HepG2 (cell line): ENCODE results near the gene STPG2. TPM values are rescaled to one million over a fixed set of nuclear protein-coding genes. Genes with fewer than 3 reads are reported as not detected.

Experiments
- ATAC-seq: fragments of 200-7000 bp; cut with Tn5 transposase; 3 replicates; pipeline ENCODE4 v1.9.1; 2020; ENCODE audit warnings: mild to moderate bottlenecking, moderate library complexity
- BruUV-seq: library from RNA; stranded (reverse); fragments of 400-500 nt; replicated peaks from 2 replicates; lab custom pipeline; 2021; lab: Mats Ljungman, UMichigan
- CTCF ChIA-PET: fragments of 300-600 bp; formaldehyde crosslinking; extraction: SDS; loops from one replicate; lab custom pipeline; 2021; ENCODE audit warnings: low total read pairs, inconsistent platforms, low intra/inter-chr PET ratio; lab: Yijun Ruan, JAX
- POLR2A ChIA-PET: fragments of 350-600 bp; sonication (Branson Sonifier 250); formaldehyde crosslinking; loops from one replicate; lab custom pipeline; 2020; ENCODE audit warnings: antibody characterized with exemption, inconsistent platforms; lab: Yijun Ruan, JAX
- DNase-seq: peaks from one replicate; pipeline ENCODE4 v3.0.0-alpha.2; 2015; ENCODE audit warnings: low spot score
- FAIRE-seq: peaks from 3 replicates; lab custom pipeline; 2011; peaks lifted over from hg19 to GRCh38; lab: Jason Lieb, UNC
- H2AFZ ChIP-seq: one replicate; pipeline ENCODE4 v1.6.1; 2011; ENCODE audit warnings: low read length, inconsistent platforms
- H3K27ac ChIP-seq: fragments of 300-600 bp; 3 replicates; pipeline ENCODE4 v1.8.0; 2011; ENCODE audit warnings: mixed run types, mild to moderate bottlenecking, mixed read lengths, low read length, inconsistent platforms; ENCODE audit not compliant: insufficient read depth; ENCODE audit errors: extremely low read length
- H3K27me3 ChIP-seq, 2 experiments: fragments of 200-600 bp in 1 of 2; 2 replicates in 1 of 2; 3 replicates in 1 of 2; pipeline versions ENCODE4 v1.6.0 to v1.8.0; 2011; ENCODE audit warnings: low read length in 2 of 2, mild to moderate bottlenecking in 2 of 2, moderate library complexity in 2 of 2, inconsistent platforms in 1 of 2; ENCODE audit not compliant: insufficient read depth in 2 of 2, control insufficient read depth in 1 of 2
- H3K36me3 ChIP-seq, 2 experiments: fragments of 200-600 bp in 1 of 2; replicated peaks in 1 of 2; 2 replicates in 1 of 2; 3 replicates in 1 of 2; pipeline versions ENCODE4 v1.5.1 to v1.8.0; 2011; ENCODE audit warnings: low read length in 2 of 2, inconsistent platforms in 1 of 2; ENCODE audit not compliant: insufficient read depth in 2 of 2, control insufficient read depth in 1 of 2
- H3K4me1 ChIP-seq: 2 replicates; pipeline ENCODE4 v1.5.1; 2012; ENCODE audit warnings: low read length, inconsistent platforms; ENCODE audit not compliant: insufficient read depth
- H3K4me2 ChIP-seq: 2 replicates; pipeline ENCODE4 v1.6.0; 2011; ENCODE audit warnings: low read depth, low read length, inconsistent platforms
- H3K4me3 ChIP-seq, 3 experiments: fragments of 200-600 bp in 1 of 3; sonication (generic), shearing (Covaris generic) in 1 of 3; replicated peaks in 1 of 3; 2 replicates each; pipeline ENCODE4 v1.5.1; 2011 to 2016; ENCODE audit warnings: low read length in 3 of 3, inconsistent platforms in 2 of 3, low read depth in 2 of 3, mild to moderate bottlenecking in 2 of 3, control low read depth in 1 of 3, mixed read lengths in 1 of 3; ENCODE audit not compliant: insufficient read depth in 1 of 3
- H3K79me2 ChIP-seq: one replicate; pipeline ENCODE4 v1.6.1; 2011; ENCODE audit warnings: low read length, inconsistent platforms; ENCODE audit not compliant: insufficient read depth
- H3K9ac ChIP-seq: 2 replicates; pipeline ENCODE4 v1.6.0; 2011; ENCODE audit warnings: mild to moderate bottlenecking, low read depth, low read length, inconsistent platforms; ENCODE audit not compliant: insufficient read depth
- H3K9me3 ChIP-seq: 2 replicates; pipeline ENCODE4 v1.5.1; 2012; ENCODE audit warnings: mild to moderate bottlenecking, low read length
- H4K20me1 ChIP-seq: 2 replicates; pipeline ENCODE4 v1.6.0; 2011; ENCODE audit warnings: inconsistent platforms, mild to moderate bottlenecking, low read length, moderate library complexity; ENCODE audit not compliant: insufficient read depth
- CREB1 ChIP-seq, 2 experiments: fragments of 450-650 bp in 1 of 2; IDR thresholded peaks; 2 replicates each; pipeline ENCODE4 v1.6.1; 2016 to 2017; ENCODE audit warnings: control low read depth in 1 of 2, mild to moderate bottlenecking in 1 of 2, missing compliant biosample characterization in 1 of 2, missing genetic modification characterization in 1 of 2
- ESRRA ChIP-seq: sonication (generic); formaldehyde crosslinking; IDR thresholded peaks from 2 replicates; pipeline ENCODE4 v1.5.1; 2020; ENCODE audit warnings: mild to moderate bottlenecking, low read depth, missing genetic modification reagents
- ETS1 ChIP-seq: sonication (generic); formaldehyde crosslinking; IDR thresholded peaks from 2 replicates; pipeline ENCODE4 v1.4.0; 2020; ENCODE audit warnings: missing genetic modification reagents
- HNRNPLL ChIP-seq: fragments of 200-400 bp; formaldehyde crosslinking; IDR thresholded peaks from 2 replicates; pipeline ENCODE4 v1.6.1; 2017; ENCODE audit warnings: mild to moderate bottlenecking, low read depth, low read length; ENCODE audit not compliant: poor library complexity, severe bottlenecking
- NFRKB ChIP-seq: fragments of 450-650 bp; IDR thresholded peaks from 2 replicates; pipeline ENCODE4 v1.6.1; 2017
- ZBTB10 ChIP-seq: sonication (generic); formaldehyde crosslinking; IDR thresholded peaks from 2 replicates; pipeline ENCODE4 v1.4.0; 2020; ENCODE audit warnings: missing genetic modification reagents, borderline replicate concordance
- ZMYM3 ChIP-seq: sonication (generic); formaldehyde crosslinking; IDR thresholded peaks from 2 replicates; pipeline ENCODE4 v1.5.1; 2020; ENCODE audit warnings: mild to moderate bottlenecking, missing genetic modification reagents
- ZNF121 ChIP-seq: sonication (generic); formaldehyde crosslinking; IDR thresholded peaks from 2 replicates; pipeline ENCODE4 v1.5.0; 2020; ENCODE audit warnings: mild to moderate bottlenecking, missing genetic modification reagents
- ZNF274 ChIP-seq: sonication (generic); formaldehyde crosslinking; IDR thresholded peaks from 2 replicates; pipeline ENCODE4 v1.5.1; 2020; ENCODE audit warnings: mild to moderate bottlenecking, missing genetic modification reagents
- ZNF646 ChIP-seq: sonication (generic); formaldehyde crosslinking; IDR thresholded peaks from 2 replicates; pipeline ENCODE4 v1.9.0; 2021; ENCODE audit warnings: mild to moderate bottlenecking, missing genetic modification reagents
- ZNF775 ChIP-seq: sonication (generic); formaldehyde crosslinking; IDR thresholded peaks from 2 replicates; pipeline ENCODE4 v1.4.0; 2020; ENCODE audit warnings: missing genetic modification reagents, mild to moderate bottlenecking, moderate library complexity, borderline replicate concordance
- WGBS: methylation state at CpG from one replicate; pipeline ENCODE4 v1.1.6; 2017; ENCODE audit warnings: low lambda C conversion rate; 5-methylcytosine and 5-hydroxymethylcytosine counted together
- in situ Hi-C: cut with HindIII; loops from 2 replicates; pipeline ENCODE4 v1.10.0; 2017; ENCODE audit warnings: low pct_unique_long_range_greater_than_20kb; ENCODE audit not compliant: extremely low pct_ligation_motif_present
- intact Hi-C: fragments of 100-400 bp; cut with micrococcal nuclease; formaldehyde crosslinking; loops from one replicate; pipeline ENCODE4 v1.10.0; 2022; ENCODE audit not compliant: unreplicated experiment
- polyA plus RNA-seq, 8 experiments: library from polyadenylated mRNA; depleted of rRNA in 3 of 8; stranded (reverse) in 7 of 8; unstranded in 1 of 8; fragments of >200 nt; fragmentation: Illumina TruSeq in 4 of 8; extraction: Trizol in 4 of 8; gene quantifications; 2 replicates each; pipeline versions ENCODE4 v1.2.1 to v1.2.3, GENCODE V29; 2011 to 2016; ENCODE audit warnings: low read depth in 4 of 8, missing spikeins in 1 of 8, mixed read lengths in 1 of 8; ENCODE audit not compliant: insufficient read depth in 1 of 8
- total RNA-seq, 5 experiments: library from RNA; depleted of rRNA; stranded (reverse); fragments of >200 nt; fragmentation: Illumina TruSeq; extraction: Trizol; gene quantifications; 2 replicates each; pipeline ENCODE4 v1.2.3, GENCODE V29; 2016; ENCODE audit warnings: low read depth in 1 of 5

The STPG2 gene
- total and polyA plus RNA-seq, 2 of the 13 experiments (the other 11 are each of a cell fraction or from before 2014, with no cell fraction given) = 0.07 TPM; not detected in 1

- 5% methylated on average over 2 of the region's 2 CpGs for WGBS
- TF ChIP-seq ZNF646 (CRISPR knock-in tag) (no peak), NFRKB (no peak), ETS1 (CRISPR knock-in tag) (no peak), ZBTB10 (CRISPR knock-in tag) (no peak), CREB1 (IDR thresholded peaks at IDR 0.05) (no peak), CREB1 (CRISPR knock-in tag; IDR thresholded peaks at IDR 0.05) (no peak), ZNF121 (CRISPR knock-in tag) (no peak), ESRRA (no peak), ZMYM3 (CRISPR knock-in tag) (no peak), HNRNPLL (no peak), ZNF274 (CRISPR knock-in tag) (no peak), ZNF775 (CRISPR knock-in tag) (no peak)
Observed at GRCh38 chr4:97879942-97880341, 263.3 kb downstream of the STPG2 start.

More at GRCh38 chr4:97879942-97880341, 263.3 kb downstream of the STPG2 start:
- DNase-seq (no peak), FAIRE-seq (no peak), ATAC-seq (no peak)
- H3K9ac ChIP-seq = no peak overlapping the region
- H3K4me1 ChIP-seq = no peaks in the 10 kb centered on the region
- H3K27me3 ChIP-seq = no peaks in the 10 kb centered on the region
- intact Hi-C loops (no loop called here), in situ Hi-C loops (no loop called here)
- ChIA-PET CTCF (no interaction called here), POLR2A (no interaction called here)
- H3K9me3 ChIP-seq = peaks cover 41% of the 10 kb centered on the region
- H3K4me2 ChIP-seq = no peak overlapping the region
- H3K27ac ChIP-seq = no peak overlapping the region
- no peaks in the 10 kb centered on the region for H4K20me1 ChIP-seq
- H3K36me3 ChIP-seq = no peaks in the 10 kb centered on the region
- BruUV-seq = no TSS peak
- no peaks in the 10 kb centered on the region for H3K79me2 ChIP-seq
- no peak overlapping the region for H3K4me3 ChIP-seq
- H2AFZ ChIP-seq = no peak overlapping the region
